Activated CD4-positive, alpha-beta T cell treated with anti-CD3 and anti-CD28 coated beads, Interleukin-2, amount 50 U/mL, for 24 hours (primary cell): ENCODE data around the gene TEKT1.
"Not testable (repeated sequence)": the region's sequence is repeated elsewhere in the genome, so short reads cannot be mapped to it uniquely, and the experiment has no call there.

Experiments used
- DNase-seq, 2 donors: peaks; one replicate each; pipeline ENCODE4 v3.0.0-alpha.2; 2020; ENCODE audit warnings: low read depth in 1 of 2, low spot score in 1 of 2

The TEKT1 gene

GRCh38 chr17:6831661-6832263 is at the start of gene TEKT1:
Gene TEKT1 (minus strand): TSS chr17:6831729. CDS start chr17:6830376, 1,353 bp downstream.
- DNase-seq, result peak; percentile 24 to 55

GRCh38 chr17:6879221-6879975 is 47.9 kb upstream of the TEKT1 start:
- not testable (repeated sequence) for DNase-seq

GRCh38 chr17:6875276-6875675 is 43.7 kb upstream of the TEKT1 start:
- DNase-seq, result not testable (repeated sequence)

- DNase-seq, result no peak
Observed at GRCh38 chr17:6872936-6873335, 41.4 kb upstream of the TEKT1 start.

GRCh38 chr17:6870841-6871240 is 39.3 kb upstream of the TEKT1 start:
- DNase-seq, result no peak

GRCh38 chr17:6868582-6868981 is 37.1 kb upstream of the TEKT1 start:
- no peak for DNase-seq

- no peak for DNase-seq
Observed at GRCh38 chr17:6867849-6868248, 36.3 kb upstream of the TEKT1 start.

GRCh38 chr17:6862825-6863224 is 31.3 kb upstream of the TEKT1 start:
- no peak for DNase-seq

GRCh38 chr17:6862122-6862521 is 30.6 kb upstream of the TEKT1 start:
- DNase-seq, result no peak

GRCh38 chr17:6857904-6858303 is 26.4 kb upstream of the TEKT1 start:
- no peak for DNase-seq

- no peak for DNase-seq
Observed at GRCh38 chr17:6857336-6857735, 25.8 kb upstream of the TEKT1 start.

- DNase-seq, result no peak
Observed at GRCh38 chr17:6856051-6856450, 24.5 kb upstream of the TEKT1 start.

- DNase-seq, result no peak
Observed at GRCh38 chr17:6853764-6854442, 22.4 kb upstream of the TEKT1 start.

- not testable (repeated sequence) for DNase-seq
Observed at GRCh38 chr17:6848545-6849179, 17.1 kb upstream of the TEKT1 start.

GRCh38 chr17:6846138-6846537 is 14.6 kb upstream of the TEKT1 start:
- not testable (repeated sequence) for DNase-seq

- not testable (repeated sequence) for DNase-seq
Observed at GRCh38 chr17:6844406-6844805, 12.9 kb upstream of the TEKT1 start.

GRCh38 chr17:6843241-6843880 is 11.8 kb upstream of the TEKT1 start:
- DNase-seq, result no peak

GRCh38 chr17:6841769-6842168 is 10.2 kb upstream of the TEKT1 start:
- DNase-seq, result not testable (repeated sequence)

- no peak for DNase-seq
Observed at GRCh38 chr17:6830383-6830986, 1.0 kb downstream of the TEKT1 start.

GRCh38 chr17:6823011-6823442 is 8.5 kb downstream of the TEKT1 start:
- no peak for DNase-seq

- DNase-seq, result no peak
Observed at GRCh38 chr17:6818938-6819337, 12.6 kb downstream of the TEKT1 start.
